Mesothelial cell of epicardium (in vitro differentiated cells): Measurements from ENCODE around the gene SEC23B. TPM values are rescaled to one million over a fixed set of nuclear protein-coding genes. Genes with fewer than 3 reads are reported as not detected.

Experiments
- DNase-seq, 2 experiments: peaks; one replicate each; pipeline ENCODE4 v3.0.0; 2021; ENCODE audit warnings: low spot score in 2 of 2; ENCODE audit not compliant: unreplicated experiment in 2 of 2
- H3K27ac Mint-ChIP-seq: 2 replicates; pipeline ENCODE4 v1.8.0; 2021; ENCODE audit warnings: mixed read lengths
- H3K27me3 Mint-ChIP-seq: 2 replicates; pipeline ENCODE4 v1.8.0; 2021; ENCODE audit warnings: low read depth, mixed read lengths
- H3K36me3 Mint-ChIP-seq: 2 replicates; pipeline ENCODE4 v1.8.0; 2021; ENCODE audit warnings: mixed read lengths
- H3K4me1 Mint-ChIP-seq: 2 replicates; pipeline ENCODE4 v1.8.0; 2021; ENCODE audit warnings: mixed read lengths
- H3K4me3 Mint-ChIP-seq: 2 replicates; pipeline ENCODE4 v1.8.0; 2021; ENCODE audit warnings: mild to moderate bottlenecking, moderate library complexity, mixed read lengths
- H3K9me3 Mint-ChIP-seq: 2 replicates; pipeline ENCODE4 v1.8.0; 2021; ENCODE audit warnings: mixed read lengths
- CTCF ChIP-seq: fragments of 200-600 bp; sonication (generic); IDR thresholded peaks from one replicate; pipeline ENCODE4 v1.5.0; 2021; ENCODE audit warnings: antibody characterized with exemption; ENCODE audit not compliant: unreplicated experiment
- total RNA-seq: library from RNA; stranded (reverse); gene quantifications from 3 replicates; pipeline ENCODE4 v1.2.1, GENCODE V29; 2021

The SEC23B gene
- total RNA-seq, 1 donor from 2014 or later = 38.0 TPM

DNA sequence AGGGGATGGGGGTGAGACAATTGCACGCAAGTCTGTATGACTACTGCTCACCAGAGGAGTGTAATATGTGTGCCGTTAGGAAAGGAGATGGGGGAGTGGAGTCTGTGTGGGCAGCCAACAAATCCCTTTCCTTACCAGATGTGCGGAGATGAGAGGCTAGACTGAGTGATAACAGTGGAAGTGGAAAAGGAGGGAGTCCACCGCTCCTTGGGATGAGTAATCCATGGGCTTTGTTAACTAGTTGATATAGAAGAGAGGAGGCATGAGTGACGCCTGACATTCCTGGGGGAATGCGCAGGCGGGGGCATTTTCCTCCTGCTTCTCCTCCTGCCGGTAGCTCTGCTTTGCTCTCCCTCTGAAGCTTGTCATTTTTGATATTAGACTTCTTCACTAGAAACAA, 46.0 kb downstream of the SEC23B start:
- Mint-ChIP-seq H3K4me1 (no peaks in the 10 kb centered on the region), H3K27me3 (no peaks in the 10 kb centered on the region), H3K9me3 (no peaks in the 10 kb centered on the region), H3K36me3 (peaks cover 48% of the 10 kb centered on the region), H3K27ac (no peak overlapping the region), H3K4me3 (no peak overlapping the region)
- no peak for DNase-seq
- no peak for TF ChIP-seq CTCF

GRCh38 chr20:18566892-18567738, 59.4 kb downstream of the SEC23B start, which contains the start of gene SMIM26:
TSS of gene SMIM26 (plus strand) at chr20:18567432. CDS start at chr20:18567479, 47 bp downstream.
- peaks cover 17% of the 10 kb centered on the region for H3K4me1 Mint-ChIP-seq
- DNase-seq = peak; percentile 70 to 83
- TF ChIP-seq CTCF = no peak
- H3K27ac Mint-ChIP-seq = peak within 1 kb of the TSS; percentile 99
- H3K4me3 Mint-ChIP-seq = peak within 1 kb of the TSS; percentile 92
- H3K27me3 Mint-ChIP-seq = no peaks in the 10 kb centered on the region
- H3K36me3 Mint-ChIP-seq = peaks cover 28% of the 10 kb centered on the region
- peaks cover 4% of the 10 kb centered on the region for H3K9me3 Mint-ChIP-seq

DNA sequence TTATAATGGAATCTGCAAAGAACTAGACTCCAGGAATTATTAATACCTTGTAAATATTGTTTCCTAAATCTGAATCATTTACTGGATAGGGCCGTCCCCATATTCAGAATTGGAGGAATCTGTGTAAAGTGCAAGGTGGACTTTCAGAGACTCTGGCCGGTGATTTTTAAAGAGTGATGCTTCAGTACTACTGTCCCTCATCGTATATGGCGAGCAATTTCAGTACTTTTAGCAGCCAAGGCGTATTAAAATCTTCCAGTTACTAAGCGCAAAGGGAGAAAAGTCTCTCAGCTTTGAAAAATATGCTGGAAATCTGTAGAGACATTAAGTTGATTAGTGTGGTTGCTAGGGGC, 60.0 kb downstream of the SEC23B start:
- DNase-seq = no peak

GRCh38 chr20:18571009-18571408, 63.3 kb downstream of the SEC23B start:
- H3K4me3 Mint-ChIP-seq = no peak overlapping the region

More for the DNA sequence above, 60.0 kb downstream of the SEC23B start:
- no peaks in the 10 kb centered on the region for H3K27me3 Mint-ChIP-seq
- H3K9me3 Mint-ChIP-seq = peaks cover 4% of the 10 kb centered on the region
- peak overlapping the region; percentile 99 for H3K27ac Mint-ChIP-seq
- H3K4me1 Mint-ChIP-seq = peaks cover 17% of the 10 kb centered on the region
- TF ChIP-seq CTCF = no peak
- H3K4me3 Mint-ChIP-seq = peak overlapping the region; percentile 92
- H3K36me3 Mint-ChIP-seq = peaks cover 28% of the 10 kb centered on the region

GRCh38 chr20:18571578-18571977, 63.8 kb downstream of the SEC23B start:
- Mint-ChIP-seq H3K4me3 (no peak overlapping the region), H3K9me3 (peaks cover 4% of the 10 kb centered on the region), H3K27me3 (no peaks in the 10 kb centered on the region), H3K36me3 (peaks cover 24% of the 10 kb centered on the region), H3K4me1 (peaks cover 14% of the 10 kb centered on the region), H3K27ac (no peak overlapping the region)
- no peak for TF ChIP-seq CTCF
- no peak for DNase-seq

More at GRCh38 chr20:18571009-18571408, 63.3 kb downstream of the SEC23B start:
- no peak for TF ChIP-seq CTCF
- Mint-ChIP-seq H3K27me3 (no peaks in the 10 kb centered on the region), H3K27ac (no peak overlapping the region), H3K4me1 (peaks cover 17% of the 10 kb centered on the region), H3K9me3 (peaks cover 4% of the 10 kb centered on the region), H3K36me3 (peaks cover 24% of the 10 kb centered on the region)
- no peak for DNase-seq
